GM23338 (cell line): ENCODE data around the gene SNRNP48.

Experiments used
- CREB1 ChIP-seq: fragments of 250-450 bp; sonication (Bioruptor Pico); IDR thresholded peaks from 2 replicates; pipeline ENCODE4 v1.5.0; 2020; ENCODE audit warnings: low read depth, mild to moderate bottlenecking, moderate library complexity
- CTCF ChIP-seq, 2 experiments: fragments of 200-600 bp in 1 of 2; sonication (generic) in 1 of 2; conservative IDR thresholded peaks; 2 replicates each; pipeline versions ENCODE4 v1.5.1 to v1.6.1; 2016 to 2017; ENCODE audit warnings: antibody characterized with exemption in 2 of 2, low read depth in 2 of 2, mild to moderate bottlenecking in 2 of 2, moderate library complexity in 1 of 2
- ETS1 ChIP-seq: IDR thresholded peaks from 2 replicates; pipeline ENCODE4 v1.6.1; 2016; ENCODE audit warnings: antibody characterized with exemption
- EZH2 ChIP-seq: fragments of 200-600 bp; sonication (generic); IDR thresholded peaks from one replicate; pipeline ENCODE4 v1.8.0; 2017; ENCODE audit warnings: antibody characterized with exemption, mild to moderate bottlenecking, low read depth; ENCODE audit not compliant: unreplicated experiment
- EZH2phosphoT487 ChIP-seq: fragments of 200-600 bp; sonication (generic); IDR thresholded peaks from one replicate; pipeline ENCODE4 v1.8.1; 2018; ENCODE audit warnings: antibody characterized with exemption; ENCODE audit not compliant: unreplicated experiment
- NANOG ChIP-seq: IDR thresholded peaks from 2 replicates; pipeline ENCODE4 v1.6.1; 2016; ENCODE audit warnings: antibody characterized with exemption, borderline replicate concordance
- POLR2AphosphoS5 ChIP-seq: IDR thresholded peaks from 2 replicates; pipeline ENCODE4 v1.6.1; 2016; ENCODE audit warnings: antibody characterized with exemption, low read depth
- REST ChIP-seq: IDR thresholded peaks from one replicate; pipeline ENCODE4 v1.6.1; 2018; ENCODE audit warnings: antibody characterized with exemption; ENCODE audit not compliant: unreplicated experiment
- ZNF114 ChIP-seq: fragments of 250-450 bp; sonication (Bioruptor Pico); IDR thresholded peaks from 2 replicates; pipeline ENCODE4 v1.5.0; 2020; ENCODE audit warnings: mild to moderate bottlenecking, moderate library complexity
- ZNF331 ChIP-seq: fragments of 250-450 bp; sonication (Bioruptor Pico); IDR thresholded peaks from 2 replicates; pipeline ENCODE4 v1.5.0; 2020; ENCODE audit warnings: low read depth, mild to moderate bottlenecking, moderate library complexity

GRCh38 chr6:7588506-7588905, 1.5 kb upstream of the SNRNP48 start:
- TF ChIP-seq CTCF (conservative IDR thresholded peaks at IDR 0.05; ENCODE audit: low read depth in 2 of 2) (no peak), NANOG (no peak), EZH2phosphoT487 (no peak), EZH2 (no peak), ZNF114 (CRISPR knock-in tag) (no peak), POLR2AphosphoS5 (no peak), REST (no peak), CREB1 (CRISPR knock-in tag) (no peak), ETS1 (no peak), ZNF331 (CRISPR knock-in tag) (no peak)
